HepG2 (cell line): ENCODE results near the gene SMG7.

ENCODE experiments used
- GZF1 ChIP-seq: sonication (generic); formaldehyde crosslinking; IDR thresholded peaks from 2 replicates; pipeline ENCODE4 v1.5.1; 2020; ENCODE audit warnings: mild to moderate bottlenecking, missing genetic modification reagents
- MAFK ChIP-seq, 2 experiments: IDR thresholded peaks in 1 of 2; conservative IDR thresholded peaks in 1 of 2; 2 replicates each; pipeline ENCODE4 v1.6.1; 2011; ENCODE audit warnings: improper control_type of control experiment in 2 of 2, low read length in 2 of 2
- NR3C1 ChIP-seq: sonication (generic); formaldehyde crosslinking; IDR thresholded peaks from 2 replicates; pipeline ENCODE4 v1.4.0; 2020; ENCODE audit warnings: missing genetic modification reagents

GRCh38 chr1:183461350-183461749 is 10.9 kb upstream of the SMG7 start:
- TF ChIP-seq NR3C1: no peak
- TF ChIP-seq MAFK (conservative IDR thresholded peaks at IDR 0.05 in 1 of 2, IDR thresholded peaks at IDR 0.05 in 1 of 2; ENCODE audit: low read length in 2 of 2): no peak
- no peak for TF ChIP-seq GZF1 (CRISPR knock-in tag)
